ENCODE measurements around the gene ADAMTS20.
"Not testable (repeated sequence)": the region's sequence is repeated elsewhere in the genome, so short reads cannot be mapped to it uniquely, and the experiment has no call there.

Gene ADAMTS20, protein sequence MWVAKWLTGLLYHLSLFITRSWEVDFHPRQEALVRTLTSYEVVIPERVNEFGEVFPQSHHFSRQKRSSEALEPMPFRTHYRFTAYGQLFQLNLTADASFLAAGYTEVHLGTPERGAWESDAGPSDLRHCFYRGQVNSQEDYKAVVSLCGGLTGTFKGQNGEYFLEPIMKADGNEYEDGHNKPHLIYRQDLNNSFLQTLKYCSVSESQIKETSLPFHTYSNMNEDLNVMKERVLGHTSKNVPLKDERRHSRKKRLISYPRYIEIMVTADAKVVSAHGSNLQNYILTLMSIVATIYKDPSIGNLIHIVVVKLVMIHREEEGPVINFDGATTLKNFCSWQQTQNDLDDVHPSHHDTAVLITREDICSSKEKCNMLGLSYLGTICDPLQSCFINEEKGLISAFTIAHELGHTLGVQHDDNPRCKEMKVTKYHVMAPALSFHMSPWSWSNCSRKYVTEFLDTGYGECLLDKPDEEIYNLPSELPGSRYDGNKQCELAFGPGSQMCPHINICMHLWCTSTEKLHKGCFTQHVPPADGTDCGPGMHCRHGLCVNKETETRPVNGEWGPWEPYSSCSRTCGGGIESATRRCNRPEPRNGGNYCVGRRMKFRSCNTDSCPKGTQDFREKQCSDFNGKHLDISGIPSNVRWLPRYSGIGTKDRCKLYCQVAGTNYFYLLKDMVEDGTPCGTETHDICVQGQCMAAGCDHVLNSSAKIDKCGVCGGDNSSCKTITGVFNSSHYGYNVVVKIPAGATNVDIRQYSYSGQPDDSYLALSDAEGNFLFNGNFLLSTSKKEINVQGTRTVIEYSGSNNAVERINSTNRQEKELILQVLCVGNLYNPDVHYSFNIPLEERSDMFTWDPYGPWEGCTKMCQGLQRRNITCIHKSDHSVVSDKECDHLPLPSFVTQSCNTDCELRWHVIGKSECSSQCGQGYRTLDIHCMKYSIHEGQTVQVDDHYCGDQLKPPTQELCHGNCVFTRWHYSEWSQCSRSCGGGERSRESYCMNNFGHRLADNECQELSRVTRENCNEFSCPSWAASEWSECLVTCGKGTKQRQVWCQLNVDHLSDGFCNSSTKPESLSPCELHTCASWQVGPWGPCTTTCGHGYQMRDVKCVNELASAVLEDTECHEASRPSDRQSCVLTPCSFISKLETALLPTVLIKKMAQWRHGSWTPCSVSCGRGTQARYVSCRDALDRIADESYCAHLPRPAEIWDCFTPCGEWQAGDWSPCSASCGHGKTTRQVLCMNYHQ (N-terminal part only)

DNA sequence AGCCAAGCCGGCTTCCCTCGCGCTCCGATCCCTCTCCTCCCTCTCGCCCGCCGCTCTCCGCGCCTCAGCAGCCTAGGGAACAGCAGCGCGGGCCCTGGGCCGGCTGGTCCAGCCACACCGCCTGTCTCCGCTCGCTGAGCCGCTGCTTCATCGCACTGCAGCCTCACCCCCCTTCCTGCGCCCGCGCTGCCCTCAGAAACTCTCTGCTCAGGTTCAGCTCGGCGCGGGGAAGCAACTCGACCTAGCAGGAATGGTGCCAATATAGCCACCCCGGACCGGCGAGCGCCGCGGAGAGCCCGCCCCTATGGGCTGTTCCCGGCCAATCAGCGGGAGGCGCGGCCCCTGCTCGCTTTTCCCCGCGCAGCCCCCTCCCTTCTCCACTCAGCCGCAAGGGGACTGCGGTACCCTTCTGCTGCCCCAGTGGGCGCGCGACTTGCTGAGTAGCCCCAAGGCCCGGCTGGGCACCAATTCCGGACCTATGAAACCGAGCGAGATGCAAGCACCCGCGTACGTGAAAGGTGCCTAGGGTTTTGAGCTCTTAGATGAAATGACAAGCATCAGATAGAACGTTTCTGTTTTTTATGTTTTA is at the start of gene ADAMTS20:
TSS of gene ADAMTS20 (minus strand) at position 233 of the 589 bp plus-strand sequence. CDS start 282 bp downstream, outside the sequence.
- DNase-seq (ENCODE audit: extremely low read depth in 1 of 2, low read depth in 1 of 2), result no peak

DNA sequence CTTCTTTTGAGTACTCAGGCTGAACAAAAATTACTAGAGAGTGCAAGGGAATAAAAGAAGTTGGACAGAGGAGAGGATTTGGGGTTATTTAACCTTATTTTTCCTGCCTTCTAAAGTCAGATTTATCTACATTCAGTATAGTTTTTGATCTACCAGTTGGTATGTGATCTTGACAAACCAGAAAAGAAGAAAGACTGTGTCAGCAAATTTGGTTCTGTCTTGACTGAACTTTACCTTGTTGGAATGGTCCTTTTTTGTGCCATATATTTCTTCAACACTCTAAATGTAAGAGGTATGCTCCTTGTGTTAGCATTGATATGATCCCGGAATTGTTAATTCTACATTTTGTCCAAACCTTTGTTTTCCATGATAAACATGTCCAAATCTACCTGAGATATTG is 47.7 kb upstream of the ADAMTS20 start:
- no peak for DNase-seq (ENCODE audit: extremely low read depth in 1 of 2, low read depth in 1 of 2)

DNA sequence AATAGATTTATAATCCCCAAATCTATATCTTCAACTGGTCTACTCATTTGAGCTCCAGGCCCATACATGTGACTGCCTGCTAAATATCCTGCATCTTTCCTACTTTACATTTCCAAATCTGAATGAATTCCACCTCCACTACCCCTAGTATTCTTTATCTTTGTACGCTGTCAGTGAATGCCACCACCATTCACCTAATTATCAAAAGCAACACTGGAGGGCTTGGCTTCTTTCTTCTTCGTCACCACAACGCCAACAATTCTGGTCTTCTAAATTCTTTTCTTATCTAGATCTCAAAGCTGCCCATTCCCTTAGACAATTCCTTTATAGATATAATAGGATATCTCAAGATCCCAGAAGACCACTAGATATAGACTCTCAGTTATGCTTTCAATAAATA is 47.1 kb upstream of the ADAMTS20 start:
- DNase-seq (ENCODE audit: extremely low read depth in 1 of 2, low read depth in 1 of 2), result no peak

DNA sequence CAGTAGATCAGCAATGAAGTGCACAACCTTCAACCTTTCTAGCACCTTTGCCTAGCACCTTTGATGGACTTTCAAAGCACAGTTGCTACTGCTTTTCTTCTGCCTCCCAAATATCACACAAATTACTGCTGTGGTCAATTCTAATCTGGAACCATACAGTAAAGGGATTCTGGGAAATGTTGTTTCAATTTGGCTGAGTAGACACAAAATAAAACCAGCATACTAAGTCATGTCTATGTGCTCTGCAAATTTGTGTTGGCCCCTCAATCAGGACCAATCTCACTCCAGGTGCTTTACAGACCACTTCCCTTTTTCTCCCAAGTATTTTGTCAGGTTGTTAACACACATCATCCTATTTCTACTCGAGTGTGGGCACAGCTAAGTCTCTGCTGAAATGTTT is 38.3 kb upstream of the ADAMTS20 start:
- no peak for DNase-seq (ENCODE audit: extremely low read depth in 1 of 2, low read depth in 1 of 2)

DNA sequence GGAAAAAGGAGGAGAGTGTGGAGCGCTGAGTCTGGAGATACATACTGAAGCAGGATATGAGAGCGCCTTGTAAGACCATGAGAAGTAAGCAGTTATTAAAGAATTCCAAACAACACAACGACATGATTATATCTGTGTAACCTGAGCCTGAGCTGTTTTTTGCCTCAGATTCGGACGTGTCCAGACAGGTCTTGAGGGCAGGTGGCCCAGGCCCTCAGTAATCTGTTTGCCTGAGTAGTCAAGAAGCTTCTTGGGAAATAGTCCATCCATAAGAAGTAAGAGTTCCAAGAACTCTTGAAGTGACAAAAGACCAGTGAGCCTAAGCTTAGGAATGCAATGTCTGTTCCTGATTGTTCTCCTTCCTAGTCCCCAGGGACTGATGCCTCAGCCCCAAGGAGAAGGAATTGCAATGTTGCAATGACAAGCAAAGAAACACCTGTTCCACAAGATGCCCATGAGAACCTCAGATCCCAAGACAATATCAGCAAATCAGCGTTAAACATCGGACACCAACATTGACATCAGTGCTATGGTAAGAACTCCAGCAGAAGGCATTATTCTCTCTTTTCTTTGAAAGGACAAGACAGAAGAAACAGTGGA is 34.7 kb upstream of the ADAMTS20 start:
- no peak for DNase-seq (ENCODE audit: extremely low read depth in 1 of 2, low read depth in 1 of 2)

DNA sequence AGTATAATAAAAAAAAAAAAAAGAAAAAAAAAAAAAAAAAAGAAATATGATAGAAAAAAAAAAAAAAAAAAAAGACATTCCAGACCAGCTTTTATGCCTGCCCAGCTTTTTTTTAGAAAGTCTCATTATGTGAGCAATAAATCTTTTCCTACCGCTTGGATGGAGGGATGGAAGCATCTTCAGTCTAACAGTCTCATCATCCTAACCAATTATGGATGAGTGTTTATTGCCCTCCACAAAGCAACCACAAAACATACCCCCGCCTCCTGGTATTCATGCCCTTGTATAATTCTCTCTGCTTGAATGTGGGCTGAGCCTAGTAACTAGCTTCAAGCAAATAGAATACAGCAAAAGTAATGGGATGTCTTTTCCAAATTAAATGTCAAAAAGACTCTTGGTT is 33.7 kb upstream of the ADAMTS20 start:
- DNase-seq (ENCODE audit: extremely low read depth in 1 of 2, low read depth in 1 of 2), result no peak

DNA sequence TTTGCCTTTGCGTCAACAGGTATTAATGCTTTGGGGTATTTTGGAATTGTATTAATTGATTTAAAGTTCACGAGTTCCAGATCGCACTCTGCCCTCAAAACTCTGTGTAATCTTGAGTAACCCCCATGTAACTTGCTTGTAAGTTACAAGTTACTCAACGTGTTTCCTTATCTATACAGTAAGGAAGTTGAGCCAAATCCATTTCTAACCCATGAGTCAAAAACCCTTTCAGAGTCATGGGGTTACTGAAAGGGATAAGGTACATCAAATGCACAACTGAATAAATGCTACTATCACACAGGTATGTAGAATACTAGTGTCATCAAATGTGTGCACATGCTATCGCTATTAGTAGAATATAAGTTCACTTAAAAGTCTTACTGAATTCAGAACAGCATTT is 28.6 kb upstream of the ADAMTS20 start:
- DNase-seq (ENCODE audit: extremely low read depth in 1 of 2, low read depth in 1 of 2), result no peak

DNA sequence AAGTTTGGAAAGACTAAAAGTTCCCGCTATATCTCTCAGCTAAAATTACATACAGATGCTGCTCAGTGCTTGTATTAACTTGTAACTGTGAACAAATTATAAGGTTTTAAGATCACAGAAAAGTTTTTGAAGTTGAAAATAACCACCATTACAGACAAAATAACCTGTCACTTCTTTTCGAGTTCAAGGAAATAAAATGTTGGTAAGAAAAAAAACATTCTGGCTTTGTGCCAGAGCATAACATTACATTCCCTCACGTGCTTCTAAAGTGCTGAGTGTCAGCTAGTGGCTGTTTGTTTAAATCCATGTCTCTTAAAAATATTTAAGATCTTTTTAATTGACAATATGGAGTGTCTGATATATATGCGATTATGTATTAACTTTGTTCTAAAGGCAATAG is 27.2 kb upstream of the ADAMTS20 start:
- no peak for DNase-seq (ENCODE audit: extremely low read depth in 1 of 2, low read depth in 1 of 2)

DNA sequence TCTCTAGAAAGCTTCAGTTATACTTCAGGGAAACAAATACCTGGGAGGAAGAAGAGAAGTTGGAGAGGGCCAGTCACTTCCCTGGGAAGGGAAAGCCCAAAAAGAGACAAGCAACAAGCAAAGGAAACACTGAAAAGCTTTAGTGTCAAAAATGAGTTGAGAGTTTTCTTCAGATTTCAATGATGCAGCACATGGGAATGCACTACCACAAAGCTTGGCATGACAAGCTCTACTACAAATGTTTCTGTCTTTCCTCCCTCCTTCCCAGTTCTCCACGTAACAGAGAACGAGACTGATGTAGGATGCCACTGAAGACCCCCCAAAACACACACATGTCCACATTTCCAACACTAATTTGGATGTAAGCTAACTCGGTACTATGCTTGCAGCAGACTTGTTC is 26.8 kb upstream of the ADAMTS20 start:
- no peak for DNase-seq (ENCODE audit: extremely low read depth in 1 of 2, low read depth in 1 of 2)

DNA sequence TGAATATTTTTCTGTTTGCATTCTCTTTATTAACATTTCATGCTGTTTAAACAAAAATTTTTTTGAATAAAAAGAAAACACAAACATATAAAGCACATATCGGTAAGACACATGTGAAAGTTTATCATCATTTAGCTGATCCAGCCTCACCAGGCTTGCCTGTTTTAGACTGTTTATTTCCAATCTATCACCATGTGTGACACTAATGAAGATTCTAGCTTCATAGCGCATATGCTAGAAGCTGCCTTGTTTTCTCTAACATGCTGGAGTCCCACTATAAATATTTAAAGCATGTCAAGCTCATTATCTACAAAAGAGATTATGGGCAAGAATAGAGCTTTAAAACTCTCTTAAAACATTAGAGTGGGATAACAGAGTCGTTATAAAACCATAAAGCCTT is 25.4 kb upstream of the ADAMTS20 start:
- DNase-seq (ENCODE audit: extremely low read depth in 1 of 2, low read depth in 1 of 2), result no peak

DNA sequence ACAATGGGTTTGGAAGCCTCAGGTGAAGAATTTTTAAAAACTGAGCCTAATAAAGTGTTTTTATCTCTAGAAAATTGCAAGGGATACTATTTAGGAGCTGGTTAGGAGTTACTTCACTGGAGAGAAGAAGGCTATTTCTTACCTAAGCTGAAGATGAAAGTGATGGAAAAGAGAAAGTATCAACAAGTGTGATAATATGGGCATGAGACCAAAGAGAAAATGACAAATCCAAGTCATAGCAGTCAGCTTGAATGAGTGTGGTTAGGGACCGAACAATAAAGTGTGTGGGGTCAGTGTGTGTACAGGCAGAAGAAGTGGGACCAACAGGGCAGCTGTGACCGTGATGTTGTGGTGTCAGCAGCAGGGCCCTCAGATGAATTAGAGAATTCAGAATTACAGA is 24.2 kb upstream of the ADAMTS20 start:
- DNase-seq (ENCODE audit: extremely low read depth in 1 of 2, low read depth in 1 of 2), result no peak

DNA sequence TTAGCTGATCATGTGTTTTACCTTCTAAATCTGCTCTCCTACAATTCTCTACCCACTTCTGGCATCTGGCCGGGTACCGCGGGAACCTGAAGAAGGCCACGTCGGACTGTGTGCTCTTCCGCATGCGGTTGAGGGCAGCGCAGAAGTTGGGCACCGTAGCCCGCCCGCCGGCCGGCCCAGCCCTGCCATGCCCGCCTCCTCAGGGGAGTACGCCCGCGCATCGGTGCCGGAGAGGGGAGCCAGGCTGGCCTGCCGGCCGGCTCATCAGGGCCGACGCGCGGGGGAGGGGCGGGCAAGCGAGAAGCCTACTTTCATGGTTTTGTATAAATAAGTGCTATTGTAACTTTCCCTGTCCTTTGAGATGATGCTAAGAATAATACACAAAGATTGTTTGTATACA is 19.9 kb upstream of the ADAMTS20 start:
- no peak for DNase-seq (ENCODE audit: extremely low read depth in 1 of 2, low read depth in 1 of 2)

DNA sequence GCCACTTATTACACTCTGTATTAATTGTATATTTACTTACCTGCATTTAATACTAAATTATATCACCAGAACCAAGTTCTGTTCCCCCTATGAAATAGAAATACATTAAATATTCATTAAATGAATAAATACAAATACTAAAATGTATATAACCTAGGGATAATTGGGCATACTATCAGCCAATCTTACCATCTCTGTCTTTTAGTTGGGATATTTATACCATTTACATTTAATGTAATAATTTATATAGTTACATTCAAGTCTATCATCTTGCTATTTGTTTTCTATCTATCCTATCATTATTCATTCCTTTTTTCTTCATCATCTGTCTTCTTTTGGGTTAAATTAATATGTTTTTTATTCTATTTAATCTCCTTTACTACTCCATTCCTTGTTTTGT is 4.1 kb upstream of the ADAMTS20 start:
- no peak for DNase-seq (ENCODE audit: extremely low read depth in 1 of 2, low read depth in 1 of 2)

DNA sequence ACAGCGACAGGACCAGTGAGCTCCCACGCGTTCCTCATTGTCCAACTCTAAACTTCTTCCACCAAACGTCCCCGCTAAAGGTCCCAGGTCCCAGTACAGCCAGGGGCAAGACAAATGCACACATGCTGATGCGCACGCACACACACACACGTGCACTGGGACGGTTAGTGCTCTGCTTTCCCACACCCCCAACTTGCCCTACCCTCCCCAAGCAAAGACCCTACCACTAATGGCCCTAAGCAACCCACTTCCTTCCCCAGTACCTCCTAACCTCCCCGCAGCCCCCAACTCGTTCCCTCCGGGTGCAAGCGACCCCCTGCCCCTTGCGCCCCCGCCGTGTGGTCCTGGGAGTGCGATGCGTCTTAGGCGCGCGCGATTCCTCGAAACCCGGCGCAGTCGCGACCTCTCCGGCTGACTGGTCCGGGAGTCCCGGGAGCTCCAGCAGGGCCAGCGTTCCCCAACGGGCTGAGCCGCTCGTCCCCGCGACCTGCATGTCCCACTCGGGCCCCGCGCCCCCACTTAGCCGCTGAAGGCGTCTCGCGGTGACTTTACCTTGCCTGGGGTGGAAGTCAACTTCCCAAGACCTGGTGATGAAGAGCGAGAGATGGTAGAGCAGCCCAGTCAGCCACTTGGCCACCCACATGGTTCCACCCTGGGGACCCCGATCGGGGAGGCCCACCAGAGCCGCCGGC is 578 bp downstream of the ADAMTS20 start:
- no peak for DNase-seq (ENCODE audit: extremely low read depth in 1 of 2, low read depth in 1 of 2)

DNA sequence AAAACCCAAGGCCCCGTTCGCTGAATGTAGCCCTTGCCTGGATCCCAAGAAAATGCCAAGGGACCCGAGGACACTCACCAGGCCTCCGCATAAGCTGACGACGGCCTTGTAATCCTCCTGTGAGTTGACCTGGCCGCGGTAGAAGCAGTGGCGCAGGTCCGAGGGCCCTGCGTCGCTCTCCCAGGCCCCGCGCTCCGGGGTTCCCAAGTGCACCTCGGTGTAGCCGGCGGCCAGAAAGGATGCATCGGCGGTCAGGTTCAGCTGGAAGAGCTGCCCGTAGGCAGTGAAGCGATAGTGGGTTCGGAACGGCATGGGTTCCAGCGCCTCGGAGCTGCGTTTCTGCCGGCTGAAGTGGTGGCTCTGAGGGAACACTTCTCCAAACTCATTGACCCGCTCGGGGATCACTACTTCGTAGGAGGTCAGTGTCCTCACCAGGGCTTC is 1.2 kb downstream of the ADAMTS20 start:
- no peak for DNase-seq (ENCODE audit: extremely low read depth in 1 of 2, low read depth in 1 of 2)

DNA sequence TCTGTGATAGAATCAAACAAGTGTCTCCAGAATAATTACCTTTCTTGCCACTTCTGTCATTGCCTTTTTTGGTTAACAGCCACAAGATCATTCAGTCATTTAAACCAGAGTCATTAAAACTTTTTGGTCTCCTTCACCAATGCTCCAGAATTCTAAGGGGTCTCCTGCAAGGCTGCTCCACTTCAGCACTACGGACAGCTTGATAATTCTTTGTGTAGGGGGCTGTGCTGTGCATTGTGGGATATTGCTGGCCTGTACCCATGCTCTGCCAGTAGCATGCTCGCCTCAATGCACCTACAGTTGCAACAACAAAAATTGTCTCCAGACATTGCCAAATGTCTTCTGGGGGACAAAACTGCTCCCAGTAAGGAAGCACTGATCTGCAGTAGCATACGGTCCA is 7.3 kb downstream of the ADAMTS20 start:
- no peak for DNase-seq (ENCODE audit: extremely low read depth in 1 of 2, low read depth in 1 of 2)

DNA sequence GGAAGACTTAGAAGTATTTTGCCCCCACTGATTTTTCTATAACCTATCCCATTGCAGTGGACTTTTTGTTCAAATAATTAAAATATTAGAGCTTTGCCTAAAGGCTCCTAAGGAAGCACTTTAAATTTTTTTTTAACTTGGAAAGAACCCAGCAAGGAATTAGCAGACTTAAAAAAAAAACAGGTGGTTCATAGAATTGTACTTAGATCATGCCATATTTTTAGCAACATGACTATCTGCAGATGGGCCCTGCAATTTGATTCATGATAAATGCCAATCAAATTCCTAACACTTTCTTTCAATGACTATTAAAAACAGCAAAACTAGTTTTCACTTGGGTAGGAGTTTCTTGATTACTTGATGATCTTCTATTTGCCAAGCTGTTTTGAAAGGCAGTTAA is 11.5 kb downstream of the ADAMTS20 start:
- no peak for DNase-seq (ENCODE audit: extremely low read depth in 1 of 2, low read depth in 1 of 2)

DNA sequence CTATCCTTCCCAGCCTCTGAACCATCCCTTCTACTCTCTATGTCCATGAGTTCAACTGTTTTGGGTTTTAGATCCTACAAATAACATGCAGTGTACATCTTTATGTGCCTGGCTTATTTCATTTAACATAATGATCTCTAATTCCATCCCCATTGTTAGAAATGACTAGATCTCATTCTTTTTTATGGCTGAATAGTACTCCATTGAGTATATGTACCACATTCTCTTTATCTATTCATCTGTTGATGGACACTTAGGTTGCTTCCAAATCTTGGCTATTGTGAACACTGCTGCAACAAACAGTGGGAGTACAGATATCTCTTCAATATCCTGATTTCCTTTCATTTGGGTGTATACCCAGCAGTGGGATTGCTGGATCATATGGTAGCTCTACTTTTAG is 14.3 kb downstream of the ADAMTS20 start:
- DNase-seq (ENCODE audit: extremely low read depth in 1 of 2, low read depth in 1 of 2), result not testable (repeated sequence)

DNA sequence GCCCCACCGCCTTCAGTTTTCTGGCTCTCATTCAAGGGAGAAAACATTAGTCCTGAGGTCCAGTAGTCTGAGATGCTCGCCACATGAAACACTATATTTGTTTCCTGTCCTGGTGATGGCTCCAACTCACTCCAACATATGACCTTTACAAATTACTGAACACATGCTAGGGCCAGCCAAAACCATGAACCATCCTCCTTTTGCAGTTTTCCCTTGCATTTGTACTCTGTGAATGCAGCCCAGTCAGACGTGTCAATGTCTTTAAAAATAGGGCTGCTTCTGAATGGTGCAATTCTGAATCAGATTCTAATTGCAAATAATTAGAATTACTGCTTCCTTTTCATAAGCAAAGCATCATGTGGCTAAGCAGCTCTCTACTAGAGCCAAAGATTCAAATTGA is 36.0 kb downstream of the ADAMTS20 start:
- no peak for DNase-seq (ENCODE audit: extremely low read depth in 1 of 2, low read depth in 1 of 2)

DNA sequence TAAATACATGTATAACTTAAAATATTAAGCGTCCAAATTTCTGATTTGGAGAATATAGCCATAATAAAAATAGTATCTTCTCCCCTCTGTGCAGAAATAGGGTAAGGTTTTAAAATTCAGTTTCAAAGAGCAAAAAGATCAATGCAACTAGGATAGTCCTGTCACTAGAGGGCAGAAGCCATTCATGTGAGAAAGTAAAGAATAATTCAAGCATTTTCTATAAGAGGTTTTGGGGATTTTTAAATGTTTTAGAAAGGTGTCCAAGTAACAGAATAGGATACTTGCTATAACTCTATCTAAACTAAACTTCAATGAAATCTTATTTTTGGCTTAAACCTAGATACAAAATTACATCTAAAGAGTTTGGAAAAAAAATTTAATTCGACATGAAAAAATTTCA is 50.3 kb downstream of the ADAMTS20 start:
- DNase-seq (ENCODE audit: extremely low read depth in 1 of 2, low read depth in 1 of 2), result no peak

Measured in activated CD8-positive, alpha-beta memory T cell treated with anti-CD3 and anti-CD28 coated beads for 1 hour (primary cell).